Measurements from ENCODE around the gene GRAMD1A.

GRAMD1A gene

GRCh38 chr19:35021016-35021415 lies 20.9 kb downstream of the GRAMD1A start:
- no peak overlapping the region for H3K4me3 ChIP-seq (ENCODE audit: low read depth, low read length)
- no peak for TF ChIP-seq CTCF (IDR thresholded peaks at IDR 0.05; ENCODE audit: borderline replicate concordance, insufficient read depth, low read depth, low read length)

DNA sequence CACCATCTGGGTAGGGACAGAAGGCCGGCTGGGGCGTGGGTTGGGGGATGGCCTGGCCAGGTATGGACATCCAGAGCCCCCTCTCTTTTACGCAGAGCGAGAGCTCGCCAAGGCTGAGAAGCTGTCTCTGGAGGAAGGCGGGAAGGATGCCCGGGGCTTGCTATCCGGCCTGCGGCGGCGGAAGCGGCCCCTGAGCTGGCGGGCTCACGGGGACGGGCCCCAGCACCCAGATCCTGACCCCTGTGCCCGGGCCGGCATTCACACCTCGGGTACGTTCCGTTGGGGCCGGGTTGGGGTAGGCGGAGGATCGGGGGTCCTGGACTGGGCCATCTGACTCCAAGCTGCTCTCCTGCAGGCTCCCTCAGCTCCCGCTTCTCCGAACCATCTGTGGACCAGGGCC lies 21.5 kb downstream of the GRAMD1A start:
- no peak for TF ChIP-seq CTCF (IDR thresholded peaks at IDR 0.05; ENCODE audit: borderline replicate concordance, insufficient read depth, low read depth, low read length)
- no peak overlapping the region for H3K4me3 ChIP-seq (ENCODE audit: low read depth, low read length)

- H3K4me3 ChIP-seq (ENCODE audit: low read depth, low read length) = no peak overlapping the region
- no peak for TF ChIP-seq CTCF (IDR thresholded peaks at IDR 0.05; ENCODE audit: borderline replicate concordance, insufficient read depth, low read depth, low read length)
These were observed 22.3 kb downstream of the GRAMD1A start for GRCh38 chr19:35022460-35022859.

GRCh38 chr19:35023428-35023827 lies 23.3 kb downstream of the GRAMD1A start:
- H3K4me3 ChIP-seq (ENCODE audit: low read depth, low read length) = no peak overlapping the region
- TF ChIP-seq CTCF (IDR thresholded peaks at IDR 0.05; ENCODE audit: borderline replicate concordance, insufficient read depth, low read depth, low read length) = no peak

GRCh38 chr19:35024095-35024494 lies 24.0 kb downstream of the GRAMD1A start:
- TF ChIP-seq CTCF (IDR thresholded peaks at IDR 0.05; ENCODE audit: borderline replicate concordance, insufficient read depth, low read depth, low read length) = no peak
- H3K4me3 ChIP-seq (ENCODE audit: low read depth, low read length) = no peak overlapping the region

DNA sequence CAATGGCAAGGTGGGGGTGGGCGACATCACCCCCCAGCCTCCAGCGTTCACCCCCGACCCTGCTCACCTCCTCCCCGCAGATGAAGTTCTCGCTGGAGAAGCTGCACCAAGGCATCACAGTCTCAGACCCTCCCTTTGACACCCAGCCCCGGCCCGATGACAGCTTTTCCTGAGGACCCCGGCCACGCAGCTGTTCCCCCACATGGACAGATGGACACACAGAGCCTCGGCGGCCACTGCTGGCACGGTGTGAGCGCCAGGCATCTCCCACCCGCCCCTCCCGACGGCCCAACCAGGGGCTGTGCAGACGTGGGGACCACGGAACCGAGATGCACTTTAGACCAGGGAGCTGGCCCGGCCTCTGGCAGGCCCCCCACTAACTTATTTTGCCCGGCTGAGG lies 25.8 kb downstream of the GRAMD1A start:
- no peak for TF ChIP-seq CTCF (IDR thresholded peaks at IDR 0.05; ENCODE audit: borderline replicate concordance, insufficient read depth, low read depth, low read length)
- no peak overlapping the region for H3K4me3 ChIP-seq (ENCODE audit: low read depth, low read length)

DNA sequence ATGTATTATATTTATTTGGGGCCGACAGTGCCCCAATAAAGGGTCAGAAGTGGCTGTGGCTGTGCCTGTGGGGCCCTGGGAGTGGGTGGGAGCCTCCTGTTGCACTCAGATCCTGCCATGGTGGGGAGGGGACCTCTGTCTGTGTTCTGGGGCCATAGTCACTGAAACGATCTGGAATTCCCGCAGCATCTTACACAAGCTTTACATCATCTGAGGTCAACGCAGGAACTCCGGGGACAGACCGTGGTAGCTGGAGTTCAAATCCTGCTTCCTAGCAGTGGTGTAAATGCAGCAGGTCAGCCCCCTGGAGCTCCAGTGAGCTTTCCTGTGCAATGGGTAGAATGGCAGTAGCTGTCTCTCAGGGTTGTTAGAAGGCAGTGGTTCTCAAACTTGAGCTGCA lies 26.3 kb downstream of the GRAMD1A start:
- TF ChIP-seq CTCF (IDR thresholded peaks at IDR 0.05; ENCODE audit: borderline replicate concordance, insufficient read depth, low read depth, low read length) = no peak
- no peak overlapping the region for H3K4me3 ChIP-seq (ENCODE audit: low read depth, low read length)
